Cardiac fibroblast (primary cell): ENCODE measurements around the gene DDX42.

Experiments
- DNase-seq, 2 donors: peaks; one replicate each; pipeline versions ENCODE4 v3.0.0 to v3.0.0-alpha.2; 2010; ENCODE audit warnings: low read depth in 2 of 2
- H3K4me3 ChIP-seq, 2 donors: replicated peaks in 1 of 2; 1 replicate in 1 of 2; 2 replicates in 1 of 2; pipeline ENCODE4 v1.5.1; 2011; ENCODE audit warnings: low read depth in 2 of 2, low read length in 2 of 2, mild to moderate bottlenecking in 2 of 2, moderate library complexity in 1 of 2
- CTCF ChIP-seq: IDR thresholded peaks from one replicate; pipeline ENCODE4 v1.5.1; 2011; ENCODE audit warnings: low read depth, mild to moderate bottlenecking, low read length, inconsistent platforms

DDX42 gene

GRCh38 chr17:63816123-63816522 lies 42.2 kb downstream of the DDX42 start:
- TF ChIP-seq CTCF: no peak
- no peak for DNase-seq
- no peak overlapping the region for H3K4me3 ChIP-seq

- no peak for TF ChIP-seq CTCF
- no peak overlapping the region for H3K4me3 ChIP-seq
- no peak for DNase-seq
These were observed 42.7 kb downstream of the DDX42 start for GRCh38 chr17:63816669-63817068.

GRCh38 chr17:63817736-63818385 lies 43.9 kb downstream of the DDX42 start:
- no peak for DNase-seq
- TF ChIP-seq CTCF: no peak
- H3K4me3 ChIP-seq: no peak overlapping the region

- H3K4me3 ChIP-seq: no peak overlapping the region
- DNase-seq: no peak
- TF ChIP-seq CTCF: no peak
These were observed 45.2 kb downstream of the DDX42 start for GRCh38 chr17:63819131-63819530.

GRCh38 chr17:63819585-63820537 lies 45.9 kb downstream of the DDX42 start:
- TF ChIP-seq CTCF: no peak
- no peak for DNase-seq
- H3K4me3 ChIP-seq: no peak overlapping the region

- no peak for TF ChIP-seq CTCF
- H3K4me3 ChIP-seq: no peak overlapping the region
- DNase-seq: no peak
These were observed 47.1 kb downstream of the DDX42 start for GRCh38 chr17:63820963-63821561.
